ES-I3 (cell line): ENCODE measurements around the gene MRPL39.
"Not testable (repeated sequence)": the region's sequence is repeated elsewhere in the genome, so short reads cannot be mapped to it uniquely, and the experiment has no call there.

ENCODE experiments used
- H3K36me3 ChIP-seq: 2 replicates; pipeline ENCODE4 v1.6.1; 2013; ENCODE audit warnings: mild to moderate bottlenecking, low read length, control low read depth, moderate library complexity; ENCODE audit not compliant: insufficient read depth
- H3K4me1 ChIP-seq: 2 replicates; pipeline ENCODE4 v1.6.1; 2013; ENCODE audit warnings: mild to moderate bottlenecking, control low read depth, low read length; ENCODE audit not compliant: insufficient read depth
- H3K9ac ChIP-seq: 2 replicates; pipeline ENCODE4 v1.6.1; 2013; ENCODE audit warnings: low read depth, mild to moderate bottlenecking, low read length, moderate library complexity
- H3K9me3 ChIP-seq: 2 replicates; pipeline ENCODE4 v1.6.1; 2013; ENCODE audit warnings: mild to moderate bottlenecking, low read length, moderate library complexity; ENCODE audit not compliant: control insufficient read depth, insufficient read depth

The MRPL39 gene

GRCh38 chr21:25632296-25632695 lies 25.0 kb upstream of the MRPL39 start:
- no peaks in the 10 kb centered on the region for H3K9me3 ChIP-seq
- no peaks in the 10 kb centered on the region for H3K4me1 ChIP-seq
- H3K9ac ChIP-seq = no peak overlapping the region
- H3K36me3 ChIP-seq = no peaks in the 10 kb centered on the region

DNA sequence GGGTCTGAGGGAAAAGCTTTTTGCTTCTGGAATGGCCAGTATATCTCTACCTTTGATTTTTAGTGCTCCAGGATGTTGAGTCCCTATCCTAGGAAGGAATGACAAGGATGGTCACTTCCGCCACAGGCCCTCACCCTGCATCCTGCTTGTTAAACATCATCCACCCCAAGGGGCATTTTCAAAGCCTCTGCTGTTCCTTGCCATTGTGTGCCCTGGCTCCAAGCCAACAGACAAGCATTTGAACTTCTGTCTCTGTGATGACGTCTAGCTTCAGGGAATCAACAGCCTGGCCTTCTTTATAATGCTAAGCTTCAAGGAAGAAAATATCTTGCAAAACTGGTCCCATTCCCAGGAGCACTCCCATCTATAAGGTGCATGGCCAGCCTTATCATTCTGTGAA lies 19.5 kb upstream of the MRPL39 start:
- Histone ChIP-seq H3K9ac (no peak overlapping the region), H3K36me3 (no peaks in the 10 kb centered on the region), H3K4me1 (no peaks in the 10 kb centered on the region), H3K9me3 (no peaks in the 10 kb centered on the region)

DNA sequence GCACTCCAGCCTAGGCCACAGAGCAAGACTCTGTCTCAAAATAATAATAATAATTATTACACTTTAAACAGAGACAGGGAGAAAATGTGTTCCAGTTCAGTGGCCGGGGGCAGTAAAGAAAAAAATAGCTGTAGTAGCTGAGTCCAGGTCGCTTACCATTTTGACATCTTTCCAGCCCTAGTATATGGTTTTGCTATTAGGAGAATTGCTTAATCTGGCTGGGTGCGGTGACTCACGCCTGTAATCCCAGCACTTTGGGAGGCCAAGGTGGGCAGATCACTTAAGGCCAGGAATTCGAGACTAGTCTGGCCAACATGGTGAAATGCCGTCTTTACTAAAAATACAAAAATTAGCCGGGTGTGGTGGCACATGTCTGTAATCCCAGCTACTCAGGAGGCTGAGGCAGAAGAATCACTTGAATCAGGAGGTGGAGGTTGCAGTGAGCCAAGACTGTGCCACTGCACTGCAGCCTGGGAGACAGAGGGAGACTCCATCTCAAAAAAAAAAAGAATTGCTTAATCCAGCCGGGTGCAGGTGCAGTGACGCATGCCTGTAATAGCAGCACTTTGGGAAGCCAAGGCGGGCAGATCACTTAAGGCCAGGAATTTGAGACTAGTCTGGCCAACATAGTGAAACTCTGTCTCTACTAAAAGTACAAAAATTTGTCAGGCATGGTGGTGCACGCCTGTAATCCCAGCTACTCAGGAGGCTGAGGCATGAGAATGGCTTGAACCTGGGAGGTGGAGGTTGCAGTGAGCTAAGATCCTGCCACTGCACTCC lies 18.7 kb upstream of the MRPL39 start:
- not testable (repeated sequence) for H3K9ac ChIP-seq, H3K4me1 ChIP-seq, H3K9me3 ChIP-seq, H3K36me3 ChIP-seq

DNA sequence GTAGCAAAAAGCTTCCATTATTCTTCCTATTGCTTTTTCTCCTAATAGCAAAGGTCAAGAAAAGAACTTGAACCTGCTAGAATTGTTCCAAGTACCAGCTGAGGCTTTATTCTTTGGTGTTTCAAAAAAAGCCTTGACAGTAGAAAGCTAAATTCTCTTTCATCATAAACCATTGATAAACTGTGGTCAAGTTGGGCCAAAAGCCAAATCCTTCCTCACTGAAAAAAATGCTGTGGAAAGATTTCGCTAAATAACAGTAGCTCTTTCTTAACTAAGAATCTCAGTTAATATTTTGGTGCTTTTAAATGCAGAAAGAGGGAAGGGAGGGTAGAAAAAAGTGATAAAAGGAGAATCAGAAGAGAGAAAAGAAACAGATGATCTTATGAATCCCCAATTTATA lies 17.8 kb upstream of the MRPL39 start:
- Histone ChIP-seq H3K9me3 (no peaks in the 10 kb centered on the region), H3K9ac (no peak overlapping the region), H3K36me3 (no peaks in the 10 kb centered on the region), H3K4me1 (no peaks in the 10 kb centered on the region)

DNA sequence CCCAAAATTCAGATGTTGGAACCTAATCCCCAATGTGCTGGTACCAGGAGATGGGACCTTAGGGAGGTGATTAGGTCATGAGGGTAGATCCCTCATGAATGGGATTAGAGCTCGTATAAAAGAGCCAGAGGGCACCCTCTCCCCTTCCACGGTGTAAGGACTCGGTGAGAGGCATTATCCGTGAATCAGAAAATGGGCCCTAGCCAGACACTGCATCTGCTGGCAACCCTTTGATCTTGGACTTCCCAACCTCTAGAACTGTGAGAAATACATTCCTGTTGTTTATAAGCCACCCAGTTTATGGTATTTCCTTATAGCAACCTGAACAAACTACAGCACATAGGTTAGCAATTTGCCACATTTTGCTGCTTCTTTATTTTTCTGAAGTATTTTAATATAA lies 17.2 kb upstream of the MRPL39 start:
- H3K9ac ChIP-seq = no peak overlapping the region
- no peaks in the 10 kb centered on the region for H3K9me3 ChIP-seq
- H3K36me3 ChIP-seq = no peaks in the 10 kb centered on the region
- no peaks in the 10 kb centered on the region for H3K4me1 ChIP-seq

DNA sequence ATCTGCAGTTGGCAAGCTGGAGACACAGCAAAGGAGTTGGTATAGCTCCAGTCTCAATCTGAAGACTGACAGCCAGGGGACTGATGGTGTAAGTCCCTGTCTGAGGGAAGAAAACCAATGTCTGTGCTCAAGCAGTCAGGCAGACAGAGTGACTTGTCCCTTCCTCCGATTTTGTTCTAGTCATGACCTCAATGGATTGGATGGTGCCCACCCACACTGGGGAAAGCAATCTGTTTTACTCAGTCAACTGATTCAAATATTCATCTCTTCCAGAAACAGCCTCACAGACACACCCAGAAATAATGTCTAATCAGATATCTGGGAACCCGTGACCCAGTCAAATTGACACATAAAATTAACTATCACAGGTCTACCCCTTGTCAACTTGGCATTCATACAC lies 11.9 kb upstream of the MRPL39 start:
- Histone ChIP-seq H3K9ac (no peak overlapping the region), H3K9me3 (no peaks in the 10 kb centered on the region), H3K4me1 (no peaks in the 10 kb centered on the region), H3K36me3 (no peaks in the 10 kb centered on the region)

DNA sequence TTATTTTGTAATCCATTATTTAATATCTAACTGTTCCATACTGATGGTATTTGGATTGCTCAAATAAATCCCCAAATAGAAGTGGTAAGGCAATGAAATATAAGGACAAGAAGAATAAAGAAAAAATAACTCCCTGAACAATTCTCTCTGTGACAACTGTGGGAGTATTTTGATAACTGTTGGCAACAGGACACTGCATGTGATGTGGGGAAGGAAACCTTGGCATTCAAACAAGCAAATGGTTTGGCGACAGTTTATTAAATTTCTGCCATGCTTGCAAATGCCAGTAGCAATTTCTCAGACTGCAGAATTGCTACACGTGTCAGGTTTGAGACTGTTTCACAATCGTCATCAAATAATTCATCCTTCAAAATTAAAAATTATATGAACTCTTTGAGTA lies 8.6 kb upstream of the MRPL39 start:
- H3K9ac ChIP-seq = no peak overlapping the region
- no peaks in the 10 kb centered on the region for H3K9me3 ChIP-seq
- no peaks in the 10 kb centered on the region for H3K36me3 ChIP-seq
- H3K4me1 ChIP-seq = no peaks in the 10 kb centered on the region

DNA sequence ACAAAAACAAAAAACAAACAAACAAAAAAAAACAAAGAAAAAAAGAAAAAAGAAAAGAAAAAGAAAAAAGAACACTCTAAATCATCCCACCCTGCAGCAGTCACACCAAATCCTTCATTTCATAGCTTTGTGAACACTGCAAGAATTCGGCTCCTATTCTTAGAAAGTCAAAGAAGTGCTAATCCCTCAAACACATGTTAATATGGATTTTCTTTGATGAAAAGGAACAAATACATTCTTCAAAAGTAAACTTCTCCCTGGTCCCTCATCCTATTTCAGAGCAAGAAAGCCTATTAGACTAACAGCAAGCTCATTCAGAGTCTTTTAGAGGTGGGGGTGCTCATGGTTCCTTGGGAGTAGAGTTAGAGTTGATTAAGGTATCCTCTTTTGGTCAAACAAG lies 7.2 kb upstream of the MRPL39 start:
- no peaks in the 10 kb centered on the region for H3K36me3 ChIP-seq
- H3K4me1 ChIP-seq = no peaks in the 10 kb centered on the region
- no peak overlapping the region for H3K9ac ChIP-seq
- H3K9me3 ChIP-seq = no peaks in the 10 kb centered on the region

GRCh38 chr21:25608044-25608737 lies 910 bp upstream of the MRPL39 start:
- peaks cover 2% of the 10 kb centered on the region for H3K36me3 ChIP-seq
- H3K4me1 ChIP-seq = no peaks in the 10 kb centered on the region; the same call in 1 of the 2 replicates
- peak overlapping the region; percentile 97; the same call in 1 of the 2 replicates for H3K9ac ChIP-seq
- H3K9me3 ChIP-seq = no peaks in the 10 kb centered on the region

DNA sequence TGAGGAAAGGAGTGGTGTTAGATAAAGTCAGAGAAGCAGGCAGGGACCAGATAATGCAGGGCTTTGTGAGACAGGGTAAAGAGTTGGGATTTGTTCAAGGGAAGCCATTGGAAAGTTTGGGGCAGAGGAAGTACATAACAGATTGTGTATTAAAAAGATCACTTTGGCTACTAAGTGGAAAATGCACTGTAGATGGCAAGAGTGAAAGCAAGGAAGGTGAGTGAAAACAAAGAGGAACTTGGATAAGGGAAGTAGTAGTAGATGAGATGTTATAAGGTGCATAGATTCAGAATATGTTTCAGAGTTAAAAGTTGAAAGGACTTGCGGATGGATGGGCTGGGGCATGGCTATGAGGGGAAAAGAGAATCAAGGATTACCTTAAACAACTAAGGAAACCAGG lies 17.4 kb downstream of the MRPL39 start:
- Histone ChIP-seq H3K9me3 (no peaks in the 10 kb centered on the region), H3K36me3 (no peaks in the 10 kb centered on the region; the same call in none of the 2 replicates), H3K9ac (no peak overlapping the region), H3K4me1 (no peaks in the 10 kb centered on the region)

DNA sequence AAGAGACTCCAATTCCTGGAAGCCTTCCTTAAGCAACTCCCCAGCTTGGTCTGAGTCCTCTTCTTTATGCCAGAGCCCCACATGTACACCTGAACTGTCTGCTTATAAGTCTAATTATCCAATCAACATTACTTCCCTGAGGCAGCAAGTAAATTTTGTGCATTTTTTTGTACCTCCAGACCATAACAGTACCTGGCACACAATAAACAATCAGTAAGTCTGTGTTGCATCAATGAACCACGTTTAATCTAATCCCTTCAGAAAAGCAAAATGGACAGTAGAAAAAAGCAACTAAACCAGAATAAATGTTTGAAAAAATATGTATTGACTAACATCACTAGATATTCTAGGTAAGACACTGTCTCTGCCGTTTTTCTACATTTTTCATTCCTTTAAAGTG lies 20.5 kb downstream of the MRPL39 start:
- H3K36me3 ChIP-seq = no peaks in the 10 kb centered on the region; the same call in none of the 2 replicates
- H3K9ac ChIP-seq = no peak overlapping the region
- H3K4me1 ChIP-seq = no peaks in the 10 kb centered on the region
- no peaks in the 10 kb centered on the region for H3K9me3 ChIP-seq

DNA sequence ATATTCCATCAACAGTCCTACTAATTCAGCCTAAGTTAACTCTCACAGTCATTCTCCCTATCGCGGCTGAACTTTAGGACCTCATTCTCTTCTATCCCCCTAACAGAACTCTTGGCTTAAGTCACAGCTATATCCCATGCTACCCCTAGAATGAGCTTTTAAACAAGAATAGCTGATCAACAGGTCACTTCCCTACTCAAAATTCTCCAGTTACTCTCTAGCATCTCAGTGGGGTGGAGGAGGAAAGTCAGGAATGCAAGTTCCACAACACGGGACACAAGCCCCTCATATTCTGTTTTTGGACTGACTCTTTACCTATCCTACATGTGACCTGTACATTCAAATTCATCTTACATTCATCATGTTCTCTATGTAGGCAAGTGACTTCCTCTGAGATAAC lies 21.0 kb downstream of the MRPL39 start:
- Histone ChIP-seq H3K36me3 (no peaks in the 10 kb centered on the region; the same call in none of the 2 replicates), H3K9me3 (no peaks in the 10 kb centered on the region), H3K9ac (no peak overlapping the region), H3K4me1 (no peaks in the 10 kb centered on the region)

- no peaks in the 10 kb centered on the region for H3K4me1 ChIP-seq
- H3K9me3 ChIP-seq = no peaks in the 10 kb centered on the region
- H3K9ac ChIP-seq = no peak overlapping the region
- no peaks in the 10 kb centered on the region; the same call in none of the 2 replicates for H3K36me3 ChIP-seq
Measured at GRCh38 chr21:25584833-25585676, 22.2 kb downstream of the MRPL39 start.

GRCh38 chr21:25583370-25584130 lies 23.7 kb downstream of the MRPL39 start:
- Histone ChIP-seq H3K4me1 (no peaks in the 10 kb centered on the region), H3K9me3 (no peaks in the 10 kb centered on the region), H3K9ac (no peak overlapping the region), H3K36me3 (no peaks in the 10 kb centered on the region; the same call in none of the 2 replicates)
